HepG2 (cell line): ENCODE results near the gene SORBS2. TPM values are rescaled to one million over a fixed set of nuclear protein-coding genes. Genes with fewer than 3 reads are reported as not detected.

Source experiments
- ATAC-seq: fragments of 200-7000 bp; cut with Tn5 transposase; 3 replicates; pipeline ENCODE4 v1.9.1; 2020; ENCODE audit warnings: mild to moderate bottlenecking, moderate library complexity
- BruUV-seq: library from RNA; stranded (reverse); fragments of 400-500 nt; replicated peaks from 2 replicates; lab custom pipeline; 2021; lab: Mats Ljungman, UMichigan
- CTCF ChIA-PET: fragments of 300-600 bp; formaldehyde crosslinking; extraction: SDS; loops from one replicate; lab custom pipeline; 2021; ENCODE audit warnings: low total read pairs, inconsistent platforms, low intra/inter-chr PET ratio; lab: Yijun Ruan, JAX
- POLR2A ChIA-PET: fragments of 350-600 bp; sonication (Branson Sonifier 250); formaldehyde crosslinking; loops from one replicate; lab custom pipeline; 2020; ENCODE audit warnings: antibody characterized with exemption, inconsistent platforms; lab: Yijun Ruan, JAX
- DNase-seq: peaks from one replicate; pipeline ENCODE4 v3.0.0-alpha.2; 2015; ENCODE audit warnings: low spot score
- FAIRE-seq: peaks from 3 replicates; lab custom pipeline; 2011; peaks lifted over from hg19 to GRCh38; lab: Jason Lieb, UNC
- H2AFZ ChIP-seq: one replicate; pipeline ENCODE4 v1.6.1; 2011; ENCODE audit warnings: low read length, inconsistent platforms
- H3K27ac ChIP-seq: fragments of 300-600 bp; 3 replicates; pipeline ENCODE4 v1.8.0; 2011; ENCODE audit warnings: mixed run types, mild to moderate bottlenecking, mixed read lengths, low read length, inconsistent platforms; ENCODE audit not compliant: insufficient read depth; ENCODE audit errors: extremely low read length
- H3K27me3 ChIP-seq, 2 experiments: fragments of 200-600 bp in 1 of 2; 2 replicates in 1 of 2; 3 replicates in 1 of 2; pipeline versions ENCODE4 v1.6.0 to v1.8.0; 2011; ENCODE audit warnings: low read length in 2 of 2, mild to moderate bottlenecking in 2 of 2, moderate library complexity in 2 of 2, inconsistent platforms in 1 of 2; ENCODE audit not compliant: insufficient read depth in 2 of 2, control insufficient read depth in 1 of 2
- H3K36me3 ChIP-seq, 2 experiments: fragments of 200-600 bp in 1 of 2; replicated peaks in 1 of 2; 2 replicates in 1 of 2; 3 replicates in 1 of 2; pipeline versions ENCODE4 v1.5.1 to v1.8.0; 2011; ENCODE audit warnings: low read length in 2 of 2, inconsistent platforms in 1 of 2; ENCODE audit not compliant: insufficient read depth in 2 of 2, control insufficient read depth in 1 of 2
- H3K4me1 ChIP-seq: 2 replicates; pipeline ENCODE4 v1.5.1; 2012; ENCODE audit warnings: low read length, inconsistent platforms; ENCODE audit not compliant: insufficient read depth
- H3K4me2 ChIP-seq: 2 replicates; pipeline ENCODE4 v1.6.0; 2011; ENCODE audit warnings: low read depth, low read length, inconsistent platforms
- H3K4me3 ChIP-seq, 3 experiments: fragments of 200-600 bp in 1 of 3; sonication (generic), shearing (Covaris generic) in 1 of 3; replicated peaks in 1 of 3; 2 replicates each; pipeline ENCODE4 v1.5.1; 2011 to 2016; ENCODE audit warnings: low read length in 3 of 3, inconsistent platforms in 2 of 3, low read depth in 2 of 3, mild to moderate bottlenecking in 2 of 3, control low read depth in 1 of 3, mixed read lengths in 1 of 3; ENCODE audit not compliant: insufficient read depth in 1 of 3
- H3K79me2 ChIP-seq: one replicate; pipeline ENCODE4 v1.6.1; 2011; ENCODE audit warnings: low read length, inconsistent platforms; ENCODE audit not compliant: insufficient read depth
- H3K9ac ChIP-seq: 2 replicates; pipeline ENCODE4 v1.6.0; 2011; ENCODE audit warnings: mild to moderate bottlenecking, low read depth, low read length, inconsistent platforms; ENCODE audit not compliant: insufficient read depth
- H3K9me3 ChIP-seq: 2 replicates; pipeline ENCODE4 v1.5.1; 2012; ENCODE audit warnings: mild to moderate bottlenecking, low read length
- H4K20me1 ChIP-seq: 2 replicates; pipeline ENCODE4 v1.6.0; 2011; ENCODE audit warnings: inconsistent platforms, mild to moderate bottlenecking, low read length, moderate library complexity; ENCODE audit not compliant: insufficient read depth
- ASH2L ChIP-seq: fragments of 300-600, 200-600 bp; sonication (generic); IDR thresholded peaks from 2 replicates; pipeline ENCODE4 v1.7.0; 2017; ENCODE audit warnings: low read depth, mild to moderate bottlenecking, moderate library complexity, mixed read lengths, low read length; ENCODE audit not compliant: insufficient read length
- EHMT2 ChIP-seq: fragments of 200-600 bp; sonication (generic); IDR thresholded peaks from 2 replicates; pipeline ENCODE4 v1.7.0; 2017; ENCODE audit warnings: antibody characterized with exemption, low read depth, low read length, borderline replicate concordance
- FOXK2 ChIP-seq: fragments of 450-650 bp; IDR thresholded peaks from 2 replicates; pipeline ENCODE4 v1.6.1; 2016
- KDM1A ChIP-seq: IDR thresholded peaks from 2 replicates; pipeline ENCODE4 v1.6.1; 2016; ENCODE audit warnings: missing compliant biosample characterization
- REST ChIP-seq, 2 experiments: IDR thresholded peaks; 2 replicates each; pipeline ENCODE4 v1.6.1; 2011 to 2012; ENCODE audit warnings: low read length in 2 of 2, borderline replicate concordance in 1 of 2, low read depth in 1 of 2, mild to moderate bottlenecking in 1 of 2, moderate library complexity in 1 of 2
- ZKSCAN8 ChIP-seq: IDR thresholded peaks from 2 replicates; pipeline ENCODE4 v1.6.1; 2016; ENCODE audit warnings: borderline replicate concordance, missing genetic modification reagents, missing compliant biosample characterization
- ZNF232 ChIP-seq: sonication (generic); formaldehyde crosslinking; IDR thresholded peaks from 2 replicates; pipeline ENCODE4 v1.4.0; 2020; ENCODE audit warnings: missing genetic modification reagents, borderline replicate concordance
- ZNF766 ChIP-seq: sonication (generic); formaldehyde crosslinking; IDR thresholded peaks from 2 replicates; pipeline ENCODE4 v1.5.0; 2020; ENCODE audit warnings: missing genetic modification reagents, borderline replicate concordance
- WGBS: methylation state at CpG from one replicate; pipeline ENCODE4 v1.1.6; 2017; ENCODE audit warnings: low lambda C conversion rate; 5-methylcytosine and 5-hydroxymethylcytosine counted together
- in situ Hi-C: cut with HindIII; loops from 2 replicates; pipeline ENCODE4 v1.10.0; 2017; ENCODE audit warnings: low pct_unique_long_range_greater_than_20kb; ENCODE audit not compliant: extremely low pct_ligation_motif_present
- intact Hi-C: fragments of 100-400 bp; cut with micrococcal nuclease; formaldehyde crosslinking; loops from one replicate; pipeline ENCODE4 v1.10.0; 2022; ENCODE audit not compliant: unreplicated experiment
- polyA plus RNA-seq, 8 experiments: library from polyadenylated mRNA; depleted of rRNA in 3 of 8; stranded (reverse) in 7 of 8; unstranded in 1 of 8; fragments of >200 nt; fragmentation: Illumina TruSeq in 4 of 8; extraction: Trizol in 4 of 8; gene quantifications; 2 replicates each; pipeline versions ENCODE4 v1.2.1 to v1.2.3, GENCODE V29; 2011 to 2016; ENCODE audit warnings: low read depth in 4 of 8, missing spikeins in 1 of 8, mixed read lengths in 1 of 8; ENCODE audit not compliant: insufficient read depth in 1 of 8
- total RNA-seq, 5 experiments: library from RNA; depleted of rRNA; stranded (reverse); fragments of >200 nt; fragmentation: Illumina TruSeq; extraction: Trizol; gene quantifications; 2 replicates each; pipeline ENCODE4 v1.2.3, GENCODE V29; 2016; ENCODE audit warnings: low read depth in 1 of 5

SORBS2 gene
- total and polyA plus RNA-seq, 2 of the 13 experiments (the other 11 are each of a cell fraction or from before 2014, with no cell fraction given), result 25.0 to 80.5 TPM

DNA sequence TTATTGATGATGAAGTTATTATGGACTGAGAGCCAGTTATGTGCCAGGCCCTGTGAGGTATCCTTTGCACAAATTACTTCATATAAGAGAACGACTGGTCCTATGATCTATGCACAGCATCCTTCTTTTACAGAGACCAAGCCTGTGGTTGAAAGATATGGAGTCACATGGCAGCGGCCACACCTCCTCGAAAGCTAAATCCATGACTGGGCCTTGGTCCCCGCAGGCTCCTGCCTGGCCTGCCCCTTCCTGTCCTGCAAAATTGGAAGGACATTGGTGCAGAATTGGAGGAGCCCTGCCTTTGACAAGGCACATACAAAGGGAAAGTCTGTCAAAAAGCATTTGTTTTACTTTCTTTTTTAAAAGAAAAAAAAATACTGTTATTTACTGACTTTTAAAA lies 18.3 kb downstream of the SORBS2 start (continued):
- TF ChIP-seq REST (IDR thresholded peaks at IDR 0.05; ENCODE audit: borderline replicate concordance in 1 of 2, low read depth in 1 of 2, low read length in 2 of 2) (no peak), ZNF232 (no peak), KDM1A (no peak), FOXK2 (no peak)

- H3K9ac ChIP-seq, result peak overlapping the region; percentile 21; the same call in 1 of the 2 replicates
- 93% methylated on average over 2 of the region's 2 CpGs for WGBS
- TF ChIP-seq ASH2L (peak; percentile 11), EHMT2 (peak; percentile 62; the same call in 1 of the 2 replicates), ZNF766 (CRISPR knock-in tag) (no peak), ZKSCAN8 (CRISPR knock-in tag) (peak; percentile 7; the same call in 1 of the 2 replicates)
- ChIA-PET POLR2A (interaction anchor here (1.5 kb wide), 1 partner anchor 19 kb away, joined by 4 read pairs; the partner anchor contains the start of gene SORBS2), CTCF (no interaction called here)
- TSS peak; percentile 7 for BruUV-seq
- H4K20me1 ChIP-seq, result no peaks in the 10 kb centered on the region
- intact Hi-C loops, result loop anchor here (2.0 kb wide), 1 partner anchor 18 kb away; no protein-coding TSS in a partner anchor
- peaks cover 2 to 7% of the 10 kb centered on the region in 2 experiments; a peak in 1 of 5 replicates for H3K36me3 ChIP-seq
- ATAC-seq (peak; percentile 32), DNase-seq (no peak), FAIRE-seq (no peak)
- in situ Hi-C loops, result no loop called here
- H3K4me3 ChIP-seq, result no peak overlapping the region
- H3K27me3 ChIP-seq, result no peaks in the 10 kb centered on the region
- no peaks in the 10 kb centered on the region for H3K9me3 ChIP-seq
- peaks cover 13% of the 10 kb centered on the region for H3K79me2 ChIP-seq
- peak overlapping the region; percentile 68 for H3K27ac ChIP-seq
- peak overlapping the region; percentile 8; the same call in 1 of the 2 replicates for H3K4me2 ChIP-seq
- H3K4me1 ChIP-seq, result peaks cover 43% of the 10 kb centered on the region
- no peak overlapping the region for H2AFZ ChIP-seq
These were observed 18.9 kb downstream of the SORBS2 start for GRCh38 chr4:185793116-185793485.
